Measurements from ENCODE around the gene AMFR. TPM values are rescaled to one million over a fixed set of nuclear protein-coding genes. Genes with fewer than 3 reads are reported as not detected.

AMFR gene
- total RNA-seq, 1 donor from 2014 or later = 112 TPM

DNA sequence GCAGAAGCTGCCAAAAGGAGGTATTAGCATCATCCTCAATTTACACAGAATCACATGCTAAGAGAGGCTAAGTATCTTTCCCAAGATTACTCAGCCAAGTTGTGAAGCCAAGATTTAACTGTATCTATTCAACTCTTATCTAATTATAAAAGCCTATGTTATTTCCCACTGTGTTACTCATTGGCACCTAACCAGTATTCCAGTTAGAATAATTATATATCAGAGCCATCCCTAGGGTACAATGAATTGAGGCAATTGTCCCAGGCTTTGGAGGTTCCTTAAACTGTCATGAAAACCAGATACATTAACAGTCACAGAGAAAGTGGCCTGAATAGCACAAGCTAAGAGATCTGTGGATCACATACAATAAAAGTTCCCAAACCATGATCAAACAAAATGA lies 10.9 kb upstream of the AMFR start:
- intact Hi-C loops (cut with DNase I) = no loop called here
- peaks cover 47 to 49% of the 10 kb centered on the region in 2 donors for H3K36me3 ChIP-seq
- TF ChIP-seq, protein P1, sequence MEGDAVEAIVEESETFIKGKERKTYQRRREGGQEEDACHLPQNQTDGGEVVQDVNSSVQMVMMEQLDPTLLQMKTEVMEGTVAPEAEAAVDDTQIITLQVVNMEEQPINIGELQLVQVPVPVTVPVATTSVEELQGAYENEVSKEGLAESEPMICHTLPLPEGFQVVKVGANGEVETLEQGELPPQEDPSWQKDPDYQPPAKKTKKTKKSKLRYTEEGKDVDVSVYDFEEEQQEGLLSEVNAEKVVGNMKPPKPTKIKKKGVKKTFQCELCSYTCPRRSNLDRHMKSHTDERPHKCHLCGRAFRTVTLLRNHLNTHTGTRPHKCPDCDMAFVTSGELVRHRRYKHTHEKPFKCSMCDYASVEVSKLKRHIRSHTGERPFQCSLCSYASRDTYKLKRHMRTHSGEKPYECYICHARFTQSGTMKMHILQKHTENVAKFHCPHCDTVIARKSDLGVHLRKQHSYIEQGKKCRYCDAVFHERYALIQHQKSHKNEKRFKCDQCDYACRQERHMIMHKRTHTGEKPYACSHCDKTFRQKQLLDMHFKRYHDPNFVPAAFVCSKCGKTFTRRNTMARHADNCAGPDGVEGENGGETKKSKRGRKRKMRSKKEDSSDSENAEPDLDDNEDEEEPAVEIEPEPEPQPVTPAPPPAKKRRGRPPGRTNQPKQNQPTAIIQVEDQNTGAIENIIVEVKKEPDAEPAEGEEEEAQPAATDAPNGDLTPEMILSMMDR (IDR thresholded peaks at IDR 0.05) = no peak
- H3K9me3 ChIP-seq = no peaks in the 10 kb centered on the region
- no peak overlapping the region for H3K27ac ChIP-seq
- no peak for DNase-seq (ENCODE audit: low spot score in 2 of 2)
- H3K27me3 ChIP-seq = no peaks in the 10 kb centered on the region
- no peaks in the 10 kb centered on the region for H3K4me1 ChIP-seq
- no peak overlapping the region for H3K4me3 ChIP-seq

DNA sequence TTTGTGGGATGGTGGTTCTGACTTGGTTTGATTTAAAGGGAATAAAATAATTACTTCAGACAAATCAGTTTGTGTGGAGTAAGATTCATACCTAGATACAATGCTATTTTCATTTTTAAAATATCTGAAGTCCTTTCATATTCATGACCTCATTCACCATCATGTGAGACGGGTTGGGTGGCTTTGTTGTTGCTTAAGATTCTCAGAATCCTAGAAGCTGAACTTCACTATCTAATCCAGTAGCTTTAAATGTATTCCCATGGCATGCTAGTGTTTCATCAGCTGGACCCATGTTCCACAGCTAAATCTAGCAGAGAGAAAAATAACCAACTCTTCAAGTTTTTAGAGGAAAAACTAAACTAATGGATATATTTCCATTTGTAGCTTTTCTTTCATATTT lies 2.7 kb upstream of the AMFR start:
- Histone ChIP-seq H3K27me3 (no peaks in the 10 kb centered on the region), H3K27ac (no peak overlapping the region), H3K9me3 (no peaks in the 10 kb centered on the region), H3K36me3 (peaks cover 13 to 18% of the 10 kb centered on the region in 2 donors), H3K4me3 (no peak overlapping the region), H3K4me1 (peaks cover 0 to 10% of the 10 kb centered on the region in 2 donors)
- DNase-seq (ENCODE audit: low spot score in 2 of 2) = no peak
- intact Hi-C loops (cut with DNase I) = loop anchor here (10.0 kb wide), 2 partner anchors 507 to 1307 kb away; partner anchors contain the start of genes HERPUD1 and KATNB1
- TF ChIP-seq, protein P1 (IDR thresholded peaks at IDR 0.05) = no peak

DNA sequence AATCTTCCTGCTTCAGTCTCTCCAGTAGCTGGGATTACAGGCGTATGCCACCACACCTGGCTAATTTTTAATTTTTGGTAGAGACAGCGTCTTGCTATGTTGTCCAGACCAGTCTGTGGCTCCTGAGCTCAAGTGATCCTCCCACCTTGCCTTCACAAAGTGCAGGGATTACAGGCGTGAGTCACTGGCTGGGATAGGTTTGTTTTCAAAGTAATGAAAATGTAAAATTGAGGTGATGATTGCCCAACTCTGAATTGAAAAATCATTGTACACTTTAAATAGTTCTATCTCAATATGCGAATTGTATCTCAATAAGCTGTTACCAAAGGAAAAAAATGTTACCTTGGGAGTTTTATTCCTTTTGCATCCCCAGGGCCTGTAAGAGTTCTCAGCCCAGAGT lies 1.2 kb upstream of the AMFR start:
- TF ChIP-seq, protein P1 (IDR thresholded peaks at IDR 0.05) = no peak
- Histone ChIP-seq H3K4me1 (peaks cover 0 to 21% of the 10 kb centered on the region in 2 donors), H3K36me3 (peaks cover 0 to 12% of the 10 kb centered on the region in 2 donors), H3K27ac (peak overlapping the region; percentile 84 to 96), H3K9me3 (no peaks in the 10 kb centered on the region), H3K27me3 (no peaks in the 10 kb centered on the region), H3K4me3 (no peak overlapping the region)
- intact Hi-C loops (cut with DNase I) = loop anchor here (10.0 kb wide), 2 partner anchors 508 to 1308 kb away; partner anchors contain the start of genes HERPUD1 and KATNB1
- DNase-seq (ENCODE audit: low spot score in 2 of 2) = no peak

DNA sequence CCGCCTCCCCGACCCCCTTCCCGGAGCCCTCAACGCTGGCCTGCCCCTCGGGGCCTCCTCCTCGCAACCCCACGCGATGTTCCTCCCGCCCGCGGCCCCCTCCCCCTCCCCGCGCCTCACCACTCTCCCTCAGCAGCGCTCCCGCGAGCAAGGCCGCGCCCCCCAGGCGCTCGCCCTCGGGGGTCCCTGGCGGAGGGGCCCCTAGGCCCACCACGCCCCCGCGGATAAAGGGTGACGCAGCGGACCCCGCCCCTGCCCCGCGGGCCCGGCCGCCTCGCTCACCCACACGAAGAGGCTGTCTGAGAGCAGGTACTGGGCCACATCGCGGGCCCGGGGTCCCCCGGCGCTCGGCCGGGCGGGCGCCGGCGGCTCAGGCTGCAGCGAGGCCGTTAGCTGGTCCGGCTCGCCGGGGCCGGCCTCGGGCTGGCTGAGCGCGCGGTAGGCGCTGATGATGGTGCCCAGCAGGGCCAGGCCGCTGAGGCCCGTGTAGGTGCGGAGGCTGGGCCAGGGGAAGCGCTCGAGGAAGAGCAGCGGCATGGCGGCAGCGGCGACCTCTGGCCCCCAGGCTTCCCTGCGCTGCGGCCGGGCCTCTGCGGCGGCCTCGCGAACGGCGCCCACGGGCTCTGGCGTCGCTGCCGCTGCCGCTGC lies 430 bp downstream of the AMFR start:
- Histone ChIP-seq H3K27me3 (no peaks in the 10 kb centered on the region), H3K4me3 (peak overlapping the region; percentile 95 to 99), H3K9me3 (no peaks in the 10 kb centered on the region), H3K27ac (peak overlapping the region; percentile 83 to 97), H3K36me3 (no peaks in the 10 kb centered on the region), H3K4me1 (peaks cover 0 to 22% of the 10 kb centered on the region in 2 donors)
- TF ChIP-seq, protein P1 (IDR thresholded peaks at IDR 0.05) = no peak
- intact Hi-C loops (cut with DNase I) = loop anchor here (2.0 to 10.0 kb wide), 4 partner anchors 26 to 1310 kb away; partner anchors contain the start of genes HERPUD1, KATNB1, NUDT21 and OGFOD1
- DNase-seq (ENCODE audit: low spot score in 2 of 2) = peak in 1 of 2 donors; percentile 67

DNA sequence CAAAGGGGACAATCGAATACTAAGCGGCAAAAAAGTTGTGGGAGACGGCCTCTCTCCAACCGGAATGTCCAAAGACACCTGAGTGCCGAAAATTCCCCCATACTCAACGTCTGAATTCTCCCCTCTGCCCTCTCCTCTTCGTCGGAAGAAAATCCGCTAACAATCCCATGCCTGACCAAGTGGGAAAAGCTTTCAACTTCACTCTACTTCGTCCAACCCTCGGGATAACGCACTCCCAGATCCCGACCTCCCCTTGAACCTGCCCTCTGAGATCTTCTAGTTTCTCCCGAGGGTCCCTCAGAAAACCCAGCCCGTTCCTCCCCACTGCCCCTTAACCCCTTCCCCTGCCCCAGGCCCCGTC lies 961 bp downstream of the AMFR start:
- Histone ChIP-seq H3K36me3 (no peaks in the 10 kb centered on the region), H3K4me3 (peak overlapping the region; percentile 95 to 99), H3K27ac (peak overlapping the region; percentile 83 to 97), H3K9me3 (no peaks in the 10 kb centered on the region), H3K27me3 (no peaks in the 10 kb centered on the region), H3K4me1 (peaks cover 0 to 24% of the 10 kb centered on the region in 2 donors)
- TF ChIP-seq, protein P1 (IDR thresholded peaks at IDR 0.05) = no peak
- intact Hi-C loops (cut with DNase I) = loop anchor here (2.0 to 10.0 kb wide), 4 partner anchors 26 to 1310 kb away; partner anchors contain the start of genes HERPUD1, KATNB1, NUDT21 and OGFOD1
- DNase-seq (ENCODE audit: low spot score in 2 of 2) = no peak
